OCI-LY7 (cell line): ENCODE measurements around the gene NPY5R. TPM values are rescaled to one million over a fixed set of nuclear protein-coding genes. Genes with fewer than 3 reads are reported as not detected.

Experiments
- Bru-seq: library from RNA; stranded (reverse); fragments of 400-500 nt; gene quantifications from one replicate; lab custom pipeline; 2021; lab: Mats Ljungman, UMichigan
- BruChase-seq, 2 experiments: library from RNA; stranded (reverse); fragments of 400-500 nt; gene quantifications; one replicate each; lab custom pipeline; 2021; lab: Mats Ljungman, UMichigan
- BruUV-seq: library from RNA; stranded (reverse); fragments of 400-500 nt; replicated peaks from 2 replicates; lab custom pipeline; 2021; lab: Mats Ljungman, UMichigan
- CTCF ChIA-PET: fragments of 300-600 bp; sonication (Branson Sonifier 250); formaldehyde crosslinking; loops from one replicate; lab custom pipeline; 2022; ENCODE audit warnings: antibody characterized with exemption; ENCODE audit not compliant: unreplicated experiment; lab: Charles Lee
- POLR2A ChIA-PET: fragments of 300-600 bp; sonication (Branson Sonifier 250); formaldehyde crosslinking; loops from one replicate; lab custom pipeline; 2022; ENCODE audit warnings: antibody characterized with exemption; lab: Charles Lee
- DNase-seq: peaks from one replicate; pipeline ENCODE4 v3.0.0-alpha.2; 2015; ENCODE audit warnings: low spot score
- H2AFZ ChIP-seq: fragments of 200-600 bp; sonication (generic), shearing (Covaris generic); 2 replicates; pipeline ENCODE4 v1.6.1; 2014; ENCODE audit warnings: mild to moderate bottlenecking, antibody characterized with exemption, low read length, moderate library complexity
- H3K27ac ChIP-seq: fragments of 200-600 bp; sonication (generic); 2 replicates; pipeline ENCODE4 v1.5.1; 2014; ENCODE audit warnings: mixed run types, low read depth, mild to moderate bottlenecking, moderate library complexity, low read length, inconsistent platforms; ENCODE audit not compliant: poor library complexity, severe bottlenecking
- H3K36me3 ChIP-seq: fragments of 200-600 bp; sonication (generic); 2 replicates; pipeline ENCODE4 v1.6.1; 2014; ENCODE audit warnings: mild to moderate bottlenecking, antibody characterized with exemption, low read length, moderate library complexity, mixed read lengths; ENCODE audit not compliant: insufficient read depth
- H3K4me1 ChIP-seq: fragments of 200-600 bp; sonication (generic); 2 replicates; pipeline ENCODE4 v1.5.1; 2014; ENCODE audit warnings: mild to moderate bottlenecking, low read length; ENCODE audit not compliant: insufficient read depth, poor library complexity, severe bottlenecking
- H3K4me2 ChIP-seq: fragments of 200-600 bp; sonication (generic); 2 replicates; pipeline ENCODE4 v1.6.1; 2014; ENCODE audit warnings: mild to moderate bottlenecking, low read length
- H3K4me3 ChIP-seq: fragments of 200-600 bp; sonication (generic); 2 replicates; pipeline ENCODE4 v1.5.1; 2014; ENCODE audit warnings: mild to moderate bottlenecking, low read depth, low read length; ENCODE audit not compliant: poor library complexity, severe bottlenecking
- H3K79me2 ChIP-seq: fragments of 200-600 bp; sonication (generic); 2 replicates; pipeline ENCODE4 v1.6.1; 2016; ENCODE audit warnings: low read depth, mild to moderate bottlenecking, low read length, moderate library complexity, mixed read lengths; ENCODE audit not compliant: insufficient read depth
- H3K9me2 ChIP-seq: fragments of 200-600 bp; sonication (generic); 2 replicates; pipeline ENCODE4 v1.6.1; 2016; ENCODE audit warnings: mild to moderate bottlenecking, low read length, mixed read lengths; ENCODE audit not compliant: insufficient read depth
- H3K9me3 ChIP-seq: fragments of 200-600 bp; sonication (generic); 2 replicates; pipeline ENCODE4 v1.6.1; 2014; ENCODE audit warnings: mild to moderate bottlenecking, mixed run types, low read length, mixed read lengths
- H4K20me1 ChIP-seq: fragments of 200-600 bp; sonication (generic); 2 replicates; pipeline ENCODE4 v1.6.1; 2014; ENCODE audit warnings: mild to moderate bottlenecking, antibody characterized with exemption, low read length, moderate library complexity, mixed read lengths; ENCODE audit not compliant: insufficient read depth
- EZH2phosphoT487 ChIP-seq: fragments of 200-600 bp; sonication (generic); IDR thresholded peaks from 2 replicates; pipeline ENCODE4 v1.6.1; 2018; ENCODE audit warnings: low read depth, borderline replicate concordance, mild to moderate bottlenecking, mixed run types, antibody characterized with exemption, low read length, moderate library complexity, mixed read lengths
- intact Hi-C: fragments of 100-400 bp; cut with micrococcal nuclease; formaldehyde crosslinking; loops from one replicate; pipeline ENCODE4 v1.10.0; 2022; ENCODE audit not compliant: unreplicated experiment
- long read RNA-seq: library from polyadenylated mRNA; stranded (forward); transcript quantifications from one replicate; pipeline ENCODE4 v2.0.0, GENCODE V29; 2022
- total RNA-seq, 2 experiments: library from RNA; depleted of rRNA in 1 of 2; stranded (reverse); fragments of >200 nt in 1 of 2; shearing (Covaris generic) in 1 of 2; gene quantifications; 2 replicates each; pipeline ENCODE4 v1.2.3, GENCODE V29; 2014 to 2022
- TF ChIP-seq, protein P1 (sequence below): fragments of 200-600 bp; sonication (generic); conservative IDR thresholded peaks from 2 replicates; pipeline ENCODE4 v1.5.1; 2014; ENCODE audit warnings: mild to moderate bottlenecking, antibody characterized with exemption, low read length, moderate library complexity, mixed read lengths

NPY5R gene
- total RNA-seq (2014; rRNA removed; shearing (Covaris generic)) = not detected in 2 replicates
- total RNA-seq (2022) = not detected in 2 replicates
- Bru-seq, nascent RNA = not detected
- not detected for BruChase-seq, experiment 1, labeled RNA remaining after a 6-hour chase
- not detected for BruChase-seq, experiment 2, labeled RNA remaining after a 2-hour chase
- long read RNA-seq = 0 reads

DNA sequence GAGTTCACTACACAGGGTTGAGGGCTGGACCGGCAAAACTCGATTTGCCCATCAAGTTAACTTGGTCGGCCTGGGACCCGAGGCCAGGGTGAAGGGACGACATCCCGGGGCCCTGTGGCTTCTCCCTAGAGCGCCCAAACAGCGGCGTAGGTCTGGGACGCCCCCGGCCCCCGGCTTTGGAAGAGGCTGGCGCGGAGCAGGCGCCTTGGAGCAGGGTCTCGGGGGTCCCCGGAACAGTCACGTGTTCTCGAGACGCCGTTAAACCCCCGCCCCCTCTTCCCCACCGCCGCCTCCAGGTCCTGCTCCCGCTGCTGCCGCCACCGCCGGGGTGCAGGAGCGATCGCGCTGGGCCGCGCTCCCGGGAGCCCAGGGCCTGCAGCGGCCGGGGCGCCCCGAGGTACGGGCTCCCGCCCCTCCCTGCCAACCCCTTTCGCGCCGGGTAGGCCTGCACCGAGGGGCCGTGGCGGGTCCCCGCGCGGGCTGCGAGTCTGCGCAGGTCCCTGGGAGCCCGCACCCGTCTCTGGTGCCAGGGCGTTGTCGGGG lies at the start of gene NPY5R:
Gene NPY5R, plus strand, starts transcription at position 289 of the 543 bp plus-strand sequence. CDS start 6,382 bp downstream, outside the sequence.
- ChIA-PET POLR2A (no interaction called here), CTCF (no interaction called here)
- intact Hi-C loops = no loop called here
- no peak within 1 kb of the TSS for H3K27ac ChIP-seq
- H3K36me3 ChIP-seq = no peaks in the 10 kb centered on the region
- no peaks in the 10 kb centered on the region for H3K9me2 ChIP-seq
- no peaks in the 10 kb centered on the region for H3K9me3 ChIP-seq
- no peaks in the 10 kb centered on the region for H3K4me1 ChIP-seq
- no peak for DNase-seq
- H2AFZ ChIP-seq = no peak within 1 kb of the TSS
- no peaks in the 10 kb centered on the region for H4K20me1 ChIP-seq
- TF ChIP-seq, protein P1, sequence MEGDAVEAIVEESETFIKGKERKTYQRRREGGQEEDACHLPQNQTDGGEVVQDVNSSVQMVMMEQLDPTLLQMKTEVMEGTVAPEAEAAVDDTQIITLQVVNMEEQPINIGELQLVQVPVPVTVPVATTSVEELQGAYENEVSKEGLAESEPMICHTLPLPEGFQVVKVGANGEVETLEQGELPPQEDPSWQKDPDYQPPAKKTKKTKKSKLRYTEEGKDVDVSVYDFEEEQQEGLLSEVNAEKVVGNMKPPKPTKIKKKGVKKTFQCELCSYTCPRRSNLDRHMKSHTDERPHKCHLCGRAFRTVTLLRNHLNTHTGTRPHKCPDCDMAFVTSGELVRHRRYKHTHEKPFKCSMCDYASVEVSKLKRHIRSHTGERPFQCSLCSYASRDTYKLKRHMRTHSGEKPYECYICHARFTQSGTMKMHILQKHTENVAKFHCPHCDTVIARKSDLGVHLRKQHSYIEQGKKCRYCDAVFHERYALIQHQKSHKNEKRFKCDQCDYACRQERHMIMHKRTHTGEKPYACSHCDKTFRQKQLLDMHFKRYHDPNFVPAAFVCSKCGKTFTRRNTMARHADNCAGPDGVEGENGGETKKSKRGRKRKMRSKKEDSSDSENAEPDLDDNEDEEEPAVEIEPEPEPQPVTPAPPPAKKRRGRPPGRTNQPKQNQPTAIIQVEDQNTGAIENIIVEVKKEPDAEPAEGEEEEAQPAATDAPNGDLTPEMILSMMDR = no peak
- no peak for TF ChIP-seq EZH2phosphoT487
- BruUV-seq = no TSS peak
- no peaks in the 10 kb centered on the region for H3K79me2 ChIP-seq
- no peak within 1 kb of the TSS for H3K4me2 ChIP-seq
- H3K4me3 ChIP-seq = no peak within 1 kb of the TSS

DNA sequence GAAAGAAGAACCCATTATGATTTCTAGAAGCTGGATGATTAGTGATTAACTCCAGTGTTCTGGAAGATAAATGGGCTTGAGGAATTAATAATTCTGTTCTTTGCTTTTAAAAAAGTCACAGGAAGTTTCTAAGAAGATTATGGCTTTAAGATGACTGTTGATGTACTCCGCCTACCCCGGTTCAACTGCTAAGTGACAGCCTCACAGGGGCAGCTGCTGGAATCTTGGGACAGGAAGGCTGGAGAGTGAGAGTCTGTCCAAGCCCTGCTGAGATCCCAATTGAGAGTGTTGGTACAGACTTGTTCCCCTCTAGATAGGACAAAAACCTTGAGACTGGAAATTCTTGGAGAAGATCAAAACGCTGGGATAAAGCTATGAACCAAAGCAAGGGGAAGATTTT lies 48.6 kb upstream of the NPY5R start:
- H2AFZ ChIP-seq = no peak overlapping the region
- H3K36me3 ChIP-seq = no peaks in the 10 kb centered on the region
- H3K9me2 ChIP-seq = no peaks in the 10 kb centered on the region
- H3K4me1 ChIP-seq = no peaks in the 10 kb centered on the region
- H3K4me2 ChIP-seq = no peak overlapping the region
- ChIA-PET CTCF (no interaction called here), POLR2A (no interaction called here)
- BruUV-seq = no TSS peak
- no peak overlapping the region for H3K27ac ChIP-seq
- no peaks in the 10 kb centered on the region for H4K20me1 ChIP-seq
- DNase-seq = no peak
- no peak overlapping the region for H3K4me3 ChIP-seq
- TF ChIP-seq, protein P1 = no peak
- no peak for TF ChIP-seq EZH2phosphoT487
- H3K9me3 ChIP-seq = no peaks in the 10 kb centered on the region
- H3K79me2 ChIP-seq = no peaks in the 10 kb centered on the region
- intact Hi-C loops = no loop called here

DNA sequence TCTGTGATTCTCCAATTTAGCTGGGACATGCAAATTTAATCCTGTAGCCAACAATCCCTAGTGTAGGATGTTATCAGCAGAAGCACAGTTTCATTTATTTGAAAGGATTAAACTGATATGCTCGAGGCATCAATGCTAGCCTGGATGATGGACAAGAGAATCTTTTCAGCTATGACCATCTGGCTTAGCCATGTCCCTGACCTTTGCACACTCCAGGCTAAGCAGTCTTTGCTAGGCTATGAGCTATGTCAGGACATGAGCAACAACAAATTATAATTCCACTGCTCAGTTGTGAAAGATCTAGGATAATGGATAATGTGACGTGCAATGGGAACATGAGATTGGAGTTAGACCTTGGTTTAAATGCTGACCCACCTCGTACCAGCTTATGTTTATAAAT lies 43.2 kb upstream of the NPY5R start:
- intact Hi-C loops = no loop called here
- ChIA-PET CTCF (no interaction called here), POLR2A (interaction anchor here (1.5 kb wide), 1 partner anchor 10 kb away, joined by 3 read pairs; no protein-coding TSS in a partner anchor)
- Histone ChIP-seq H3K4me3 (no peak overlapping the region), H2AFZ (no peak overlapping the region), H4K20me1 (no peaks in the 10 kb centered on the region), H3K4me1 (no peaks in the 10 kb centered on the region), H3K36me3 (no peaks in the 10 kb centered on the region), H3K27ac (no peak overlapping the region), H3K9me3 (no peaks in the 10 kb centered on the region), H3K79me2 (no peaks in the 10 kb centered on the region), H3K9me2 (no peaks in the 10 kb centered on the region), H3K4me2 (no peak overlapping the region)
- TF ChIP-seq, protein P1 = no peak
- TF ChIP-seq EZH2phosphoT487 = no peak
- no TSS peak for BruUV-seq
- DNase-seq = no peak
